ENCODE results near the gene FOXD2. TPM values are rescaled to one million over a fixed set of nuclear protein-coding genes. Genes with fewer than 3 reads are reported as not detected.

The FOXD2 gene
- total RNA-seq, 6 experiments from 2014 or later, result 0.19 to 0.31 (median 0.21) TPM

DNA sequence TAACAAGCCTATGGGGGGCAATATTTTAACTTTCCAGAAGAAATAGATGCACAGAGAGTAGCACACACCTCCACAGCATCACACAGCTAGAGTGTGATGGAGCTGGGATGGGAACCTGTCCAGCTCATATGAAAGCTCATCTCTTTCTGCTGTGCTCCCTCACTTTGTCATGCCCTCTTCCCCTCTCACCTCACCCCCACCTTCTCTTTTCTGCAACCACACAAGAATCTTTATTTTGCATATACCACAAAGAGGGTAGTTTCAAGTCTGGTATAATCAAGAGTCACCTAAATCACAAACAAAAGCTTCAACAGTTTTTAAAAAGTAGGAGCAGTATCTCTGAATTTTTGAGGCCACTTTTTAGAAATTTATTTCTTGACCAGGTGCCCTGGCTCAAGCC is 22.6 kb downstream of the FOXD2 start:
- Mint-ChIP-seq H3K36me3 (ENCODE audit: low read depth) (no peaks in the 10 kb centered on the region), H3K4me1 (ENCODE audit: low read depth) (no peaks in the 10 kb centered on the region), H3K9me3 (no peaks in the 10 kb centered on the region), H3K4me3 (no peak overlapping the region), H3K27me3 (ENCODE audit: insufficient read depth) (peaks cover 27% of the 10 kb centered on the region), H3K27ac (no peak overlapping the region)
- DNase-seq, result no peak
- TF ChIP-seq, protein P1, sequence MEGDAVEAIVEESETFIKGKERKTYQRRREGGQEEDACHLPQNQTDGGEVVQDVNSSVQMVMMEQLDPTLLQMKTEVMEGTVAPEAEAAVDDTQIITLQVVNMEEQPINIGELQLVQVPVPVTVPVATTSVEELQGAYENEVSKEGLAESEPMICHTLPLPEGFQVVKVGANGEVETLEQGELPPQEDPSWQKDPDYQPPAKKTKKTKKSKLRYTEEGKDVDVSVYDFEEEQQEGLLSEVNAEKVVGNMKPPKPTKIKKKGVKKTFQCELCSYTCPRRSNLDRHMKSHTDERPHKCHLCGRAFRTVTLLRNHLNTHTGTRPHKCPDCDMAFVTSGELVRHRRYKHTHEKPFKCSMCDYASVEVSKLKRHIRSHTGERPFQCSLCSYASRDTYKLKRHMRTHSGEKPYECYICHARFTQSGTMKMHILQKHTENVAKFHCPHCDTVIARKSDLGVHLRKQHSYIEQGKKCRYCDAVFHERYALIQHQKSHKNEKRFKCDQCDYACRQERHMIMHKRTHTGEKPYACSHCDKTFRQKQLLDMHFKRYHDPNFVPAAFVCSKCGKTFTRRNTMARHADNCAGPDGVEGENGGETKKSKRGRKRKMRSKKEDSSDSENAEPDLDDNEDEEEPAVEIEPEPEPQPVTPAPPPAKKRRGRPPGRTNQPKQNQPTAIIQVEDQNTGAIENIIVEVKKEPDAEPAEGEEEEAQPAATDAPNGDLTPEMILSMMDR (IDR thresholded peaks at IDR 0.05), result no peak

DNA sequence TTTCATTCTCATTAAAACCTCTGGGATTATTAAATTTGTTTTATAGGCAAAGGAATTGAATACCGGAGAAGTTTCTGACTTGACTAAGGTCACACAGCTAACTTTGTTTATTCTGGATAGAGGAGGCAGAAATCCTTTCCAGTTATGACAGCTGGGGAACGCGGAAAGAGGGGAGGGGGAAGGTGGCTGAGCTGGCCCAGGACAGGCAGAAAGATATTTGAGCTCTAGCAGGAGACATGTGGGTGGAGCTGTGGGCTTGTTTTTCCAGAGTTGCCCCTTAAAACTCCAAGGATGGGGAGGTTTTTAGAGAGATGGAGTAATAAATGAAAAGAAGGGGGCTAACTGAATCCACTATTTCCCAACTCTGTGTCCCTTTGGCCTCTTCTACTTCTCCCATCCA is 27.8 kb downstream of the FOXD2 start:
- no peak for DNase-seq
- Mint-ChIP-seq H3K4me3 (no peak overlapping the region), H3K27ac (no peak overlapping the region), H3K4me1 (ENCODE audit: low read depth) (no peaks in the 10 kb centered on the region), H3K27me3 (ENCODE audit: insufficient read depth) (peaks cover 20% of the 10 kb centered on the region), H3K36me3 (ENCODE audit: low read depth) (no peaks in the 10 kb centered on the region), H3K9me3 (no peaks in the 10 kb centered on the region)
- TF ChIP-seq, protein P1 (IDR thresholded peaks at IDR 0.05), result no peak

DNA sequence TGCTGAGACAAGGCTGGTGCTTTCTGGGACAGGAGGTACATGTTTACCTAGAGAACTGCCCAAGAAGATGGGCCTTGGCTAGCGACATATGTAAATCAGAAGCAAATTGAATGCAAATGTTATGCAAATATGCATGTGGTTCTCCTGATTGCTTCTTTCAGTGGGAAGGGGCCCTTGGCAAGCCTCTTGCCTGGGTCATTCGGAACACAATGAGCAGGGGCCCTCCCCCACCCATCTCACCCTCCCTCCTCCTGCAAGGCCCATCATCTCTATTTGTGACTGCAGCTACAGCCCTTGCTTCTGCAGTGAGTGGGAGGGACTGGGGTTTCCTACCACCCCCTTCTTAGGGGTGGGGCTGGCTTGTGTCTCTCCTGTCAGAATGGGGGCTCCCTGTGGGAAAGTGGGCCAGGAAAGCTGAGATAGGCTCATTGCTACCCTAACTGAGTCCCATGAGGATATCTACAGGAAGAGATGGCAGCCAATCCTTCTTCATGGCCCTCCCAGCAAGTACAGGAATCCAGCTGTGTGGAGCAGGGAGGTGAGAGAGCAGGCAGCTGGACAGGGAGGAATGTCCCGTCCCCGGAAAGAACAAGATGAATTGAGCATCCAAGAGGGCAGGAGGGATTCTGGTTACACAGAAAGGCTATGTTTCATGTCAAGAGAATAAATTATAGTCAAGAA is 31.0 kb downstream of the FOXD2 start:
- H3K4me1 Mint-ChIP-seq (ENCODE audit: low read depth), result no peaks in the 10 kb centered on the region
- no peak overlapping the region for H3K27ac Mint-ChIP-seq
- H3K4me3 Mint-ChIP-seq, result no peak overlapping the region
- TF ChIP-seq, protein P1 (IDR thresholded peaks at IDR 0.05), result no peak
- no peak for DNase-seq
- peaks cover 4% of the 10 kb centered on the region for H3K27me3 Mint-ChIP-seq (ENCODE audit: insufficient read depth)
- H3K9me3 Mint-ChIP-seq, result no peaks in the 10 kb centered on the region
- no peaks in the 10 kb centered on the region for H3K36me3 Mint-ChIP-seq (ENCODE audit: low read depth)

DNA sequence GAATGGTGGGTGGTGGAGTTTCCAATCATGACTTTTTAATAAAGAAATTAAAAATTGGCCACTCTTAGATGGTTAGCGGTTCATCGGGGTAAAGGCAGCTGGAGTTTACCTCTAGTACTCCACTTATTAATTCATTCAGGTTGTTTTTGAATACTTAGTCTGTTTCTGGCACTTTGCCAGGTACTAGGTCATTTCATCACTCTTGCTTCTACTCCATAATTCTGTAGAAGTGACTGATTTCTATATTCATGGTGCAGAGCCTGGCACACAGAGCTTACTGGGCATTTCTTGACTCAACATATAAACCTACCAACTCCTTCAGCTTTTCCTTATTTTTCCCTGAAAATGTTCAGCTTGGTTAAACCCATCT is 31.5 kb downstream of the FOXD2 start:
- no peaks in the 10 kb centered on the region for H3K4me1 Mint-ChIP-seq (ENCODE audit: low read depth)
- H3K27me3 Mint-ChIP-seq (ENCODE audit: insufficient read depth), result peaks cover 4% of the 10 kb centered on the region
- no peak for DNase-seq
- no peak overlapping the region for H3K27ac Mint-ChIP-seq
- H3K9me3 Mint-ChIP-seq, result no peaks in the 10 kb centered on the region
- H3K4me3 Mint-ChIP-seq, result no peak overlapping the region
- TF ChIP-seq, protein P1 (IDR thresholded peaks at IDR 0.05), result no peak
- no peaks in the 10 kb centered on the region for H3K36me3 Mint-ChIP-seq (ENCODE audit: low read depth)

DNA sequence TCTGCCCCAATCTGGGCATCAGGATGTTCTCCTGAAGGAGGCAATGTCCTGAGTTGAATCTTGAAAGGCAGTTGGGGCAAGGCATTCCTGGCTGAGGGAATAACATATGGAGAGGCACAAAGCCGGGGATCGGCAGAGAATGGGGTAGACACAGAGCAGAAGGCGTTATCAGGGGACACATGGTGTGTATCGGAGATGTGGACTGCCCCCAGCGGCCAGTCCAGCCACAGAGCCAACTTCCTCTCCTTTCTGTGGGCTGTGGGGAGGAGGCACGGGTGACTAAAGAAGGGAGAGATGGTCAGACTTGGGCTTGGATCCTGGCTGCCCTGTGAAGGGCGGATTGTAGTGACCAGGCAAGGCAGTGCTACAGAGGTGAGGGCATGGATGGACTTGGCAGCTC is 32.1 kb downstream of the FOXD2 start:
- H3K27ac Mint-ChIP-seq, result no peak overlapping the region
- no peaks in the 10 kb centered on the region for H3K9me3 Mint-ChIP-seq
- no peak for DNase-seq
- no peaks in the 10 kb centered on the region for H3K36me3 Mint-ChIP-seq (ENCODE audit: low read depth)
- H3K4me3 Mint-ChIP-seq, result no peak overlapping the region
- H3K4me1 Mint-ChIP-seq (ENCODE audit: low read depth), result no peaks in the 10 kb centered on the region
- H3K27me3 Mint-ChIP-seq (ENCODE audit: insufficient read depth), result peaks cover 4% of the 10 kb centered on the region
- TF ChIP-seq, protein P1 (IDR thresholded peaks at IDR 0.05), result no peak
